ENCODE results near the gene CYP2W1.

GRCh38 chr7:1016577-1017531, 33.9 kb downstream of the CYP2W1 start:
- TF ChIP-seq CTCF (IDR thresholded peaks at IDR 0.05), result no peak
- TF ChIP-seq POLR2AphosphoS5 (IDR thresholded peaks at IDR 0.05), result no peak
- no peak for TF ChIP-seq POLR2A (IDR thresholded peaks at IDR 0.05)

Measured in prostate gland (tissue), 2 donors.